ENCODE data around the gene KANK4.
"Not testable (repeated sequence)": the region's sequence is repeated elsewhere in the genome, so short reads cannot be mapped to it uniquely, and the experiment has no call there.

The KANK4 gene

DNA sequence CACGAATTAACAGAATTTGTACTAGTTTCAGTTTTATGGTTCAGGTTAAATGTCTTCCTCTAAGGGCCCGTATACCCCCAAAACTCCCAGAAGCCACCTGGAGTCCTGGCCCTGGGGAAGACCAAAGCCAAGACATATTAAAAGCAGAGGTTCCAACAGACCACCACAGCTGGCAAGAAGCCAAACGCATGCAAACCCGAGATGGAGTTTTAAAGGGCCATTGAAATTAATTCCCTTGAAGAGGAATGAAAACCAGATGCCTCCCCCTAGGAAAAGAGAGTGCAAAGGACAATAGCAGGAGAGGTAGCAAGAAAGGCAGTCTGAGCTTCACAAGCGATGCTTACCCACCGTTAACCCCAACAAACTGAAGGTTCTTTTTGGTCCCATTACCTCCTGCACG lies 48.1 kb downstream of the KANK4 start:
- DNase-seq: no peak

DNA sequence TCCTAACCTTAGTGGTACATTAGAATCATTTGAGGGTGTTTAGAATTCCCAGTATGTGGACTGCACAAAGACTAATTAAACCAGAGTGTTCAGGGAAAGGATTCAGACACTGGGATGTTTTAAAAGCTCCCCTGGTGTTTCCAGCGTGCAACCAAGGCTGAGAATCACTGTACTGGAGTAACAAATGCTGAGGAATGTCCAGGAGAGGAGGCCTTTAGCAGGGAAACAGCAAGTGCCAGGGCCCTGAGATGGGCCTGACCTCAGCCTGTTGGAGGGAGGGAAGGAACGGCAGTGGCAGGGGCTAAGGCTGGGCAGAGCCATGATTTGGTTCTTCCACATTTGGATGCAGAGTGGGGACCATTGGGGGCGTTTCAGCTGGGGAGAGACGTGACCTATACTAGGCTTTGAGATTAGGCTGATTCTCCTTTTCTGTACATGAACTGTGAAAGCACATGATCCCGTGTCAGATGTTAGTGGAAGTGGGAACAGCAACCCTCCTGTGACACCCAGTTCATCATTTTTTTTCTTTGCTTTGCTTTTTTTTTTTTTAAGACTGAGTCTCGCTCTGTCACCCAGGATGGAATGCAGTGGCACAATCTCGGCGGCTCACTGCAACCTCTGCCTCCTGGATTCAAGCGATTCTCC lies 49.3 kb downstream of the KANK4 start:
- no peak for DNase-seq

DNA sequence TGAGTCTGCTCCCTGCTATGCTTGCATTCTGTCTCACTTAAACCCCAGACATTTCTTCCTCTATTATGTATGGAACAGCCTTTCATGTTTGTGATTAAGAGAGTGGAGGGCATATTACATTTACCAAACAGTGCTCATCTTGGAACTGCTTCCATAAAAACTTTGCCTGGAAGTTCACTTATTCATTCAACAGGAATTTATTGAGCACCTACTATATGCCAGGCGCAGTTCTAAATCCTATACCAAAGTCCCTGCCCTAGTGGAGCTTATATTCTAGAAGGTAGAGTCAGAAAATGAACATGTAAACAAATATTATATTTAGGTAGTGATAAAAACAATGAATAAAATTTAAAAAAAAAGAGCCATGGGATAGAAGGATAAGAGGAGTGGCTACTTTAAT lies 49.8 kb downstream of the KANK4 start:
- DNase-seq: no peak

DNA sequence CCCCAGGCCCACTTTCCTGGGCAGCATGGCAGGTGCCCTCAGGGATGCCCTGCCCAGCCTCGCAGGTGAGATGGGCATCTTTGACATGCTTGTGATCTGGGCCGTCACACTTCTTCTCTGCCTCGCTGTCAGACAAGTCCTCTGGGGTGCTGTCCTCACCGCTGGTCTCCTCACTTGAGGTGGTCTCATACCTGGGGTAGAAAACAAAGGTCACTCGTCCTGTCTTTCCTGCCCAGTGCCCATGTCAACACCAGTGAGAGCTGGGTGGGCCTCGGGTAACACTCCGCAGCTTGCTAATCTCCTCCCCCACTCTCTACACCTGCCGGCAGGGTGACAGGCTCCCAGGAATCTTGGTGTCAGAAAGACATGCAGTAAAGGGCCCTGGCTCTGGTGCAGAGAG lies 50.9 kb downstream of the KANK4 start:
- DNase-seq: no peak

DNA sequence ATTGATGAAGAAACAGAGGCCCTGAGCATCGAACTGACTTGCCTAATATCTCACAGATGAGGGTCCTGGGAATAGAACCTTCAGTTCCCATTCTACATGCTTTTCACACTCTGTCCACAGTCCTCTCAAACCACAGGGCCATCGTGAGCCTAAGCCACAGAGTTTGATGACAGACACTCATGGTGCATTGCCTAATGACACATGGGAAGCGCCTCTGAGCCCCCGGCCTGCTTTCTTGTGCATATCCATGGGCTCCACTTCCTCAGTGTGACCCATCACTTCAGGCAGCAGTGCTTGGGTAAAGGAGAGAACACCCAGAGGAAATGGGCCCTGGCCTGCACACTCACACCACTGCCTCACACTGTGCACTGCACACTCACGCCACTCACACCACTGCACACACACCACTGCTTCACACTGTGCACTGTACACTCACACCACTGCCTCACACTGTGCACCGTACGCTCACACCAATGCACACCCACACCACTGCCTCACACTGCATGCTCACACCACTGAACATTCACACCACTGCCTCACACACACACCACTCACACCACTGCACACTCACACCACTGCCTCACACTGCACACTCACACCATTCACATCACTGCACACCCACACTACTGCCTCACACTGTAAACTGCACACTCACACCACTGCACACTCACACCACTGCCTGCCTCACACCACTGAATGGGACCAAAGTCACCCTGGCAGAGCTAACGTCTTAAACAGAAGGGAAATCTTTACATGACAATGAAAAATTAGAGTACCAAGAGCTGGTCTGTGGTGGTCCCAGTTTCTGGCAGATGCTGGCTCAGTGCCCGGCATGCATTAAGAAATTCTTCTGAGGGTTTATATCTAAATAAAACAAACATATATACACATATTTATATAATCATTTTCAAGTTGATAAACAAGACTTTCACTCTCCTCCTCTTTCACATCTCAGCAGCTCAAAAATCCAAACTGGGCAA lies 53.0 kb downstream of the KANK4 start:
- no peak for DNase-seq

DNA sequence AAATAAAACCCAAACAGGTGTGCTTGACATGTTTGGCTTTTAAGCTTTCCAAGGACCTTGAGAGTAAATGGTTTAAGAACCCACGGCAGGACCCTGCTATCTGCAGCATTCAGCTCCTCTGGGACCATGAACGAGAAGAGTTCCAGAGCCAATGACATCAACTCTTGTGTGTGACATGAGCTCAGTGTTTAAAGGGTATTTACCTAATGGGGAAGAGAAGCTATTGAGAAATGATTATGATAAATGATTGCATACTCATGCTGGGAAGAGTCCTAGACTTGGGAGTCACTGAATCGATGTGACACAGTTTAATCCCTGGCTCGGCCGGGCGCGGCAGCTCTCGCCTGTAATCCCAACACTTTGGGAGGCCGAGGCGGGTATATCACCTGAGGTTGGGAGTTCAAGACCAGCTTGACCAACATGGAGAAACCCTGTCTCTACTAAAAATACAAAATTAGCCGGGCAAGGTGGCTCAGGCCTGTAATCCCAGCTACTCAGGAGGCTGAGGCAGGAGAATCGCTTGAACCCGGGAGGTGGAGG lies 55.4 kb downstream of the KANK4 start:
- DNase-seq: no peak

DNA sequence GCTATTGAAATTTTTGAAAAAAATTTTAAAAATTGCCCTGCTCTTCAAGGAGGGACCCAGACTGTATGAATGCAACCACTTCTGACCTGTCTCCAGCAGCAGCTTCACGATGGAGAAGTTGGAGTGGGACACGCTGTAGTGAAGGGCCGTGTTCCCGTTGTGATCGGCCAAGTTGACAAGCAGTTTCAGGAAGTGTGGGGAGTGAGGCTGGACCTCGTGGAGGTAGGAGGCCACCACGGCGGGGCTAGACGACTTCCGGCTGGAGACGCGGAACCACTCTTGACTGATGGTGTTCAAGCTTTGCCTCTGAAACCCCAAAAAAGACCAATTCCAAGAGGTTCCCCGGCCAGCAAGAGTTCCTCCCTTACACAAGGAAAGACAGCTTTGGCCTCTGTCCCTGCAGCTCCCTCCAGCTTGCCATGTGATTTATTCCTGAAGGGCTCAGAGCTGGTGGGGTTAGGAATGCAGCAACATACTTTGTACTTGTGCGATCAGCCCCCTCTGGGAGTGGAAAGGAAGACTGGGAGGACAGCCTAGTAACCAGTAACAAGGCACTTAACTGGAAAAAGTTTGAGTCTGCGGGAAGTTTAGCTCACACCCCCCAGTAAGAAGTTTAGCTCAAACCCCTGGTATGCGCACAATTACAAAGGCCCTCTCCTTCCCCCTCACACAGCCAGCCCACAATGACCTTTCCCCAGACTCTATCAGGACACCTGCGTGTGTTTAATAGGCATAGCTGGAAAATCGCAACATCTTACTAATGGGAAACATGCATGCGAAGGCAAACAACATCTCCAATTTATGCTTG lies 56.0 kb downstream of the KANK4 start:
- no peak for DNase-seq

DNA sequence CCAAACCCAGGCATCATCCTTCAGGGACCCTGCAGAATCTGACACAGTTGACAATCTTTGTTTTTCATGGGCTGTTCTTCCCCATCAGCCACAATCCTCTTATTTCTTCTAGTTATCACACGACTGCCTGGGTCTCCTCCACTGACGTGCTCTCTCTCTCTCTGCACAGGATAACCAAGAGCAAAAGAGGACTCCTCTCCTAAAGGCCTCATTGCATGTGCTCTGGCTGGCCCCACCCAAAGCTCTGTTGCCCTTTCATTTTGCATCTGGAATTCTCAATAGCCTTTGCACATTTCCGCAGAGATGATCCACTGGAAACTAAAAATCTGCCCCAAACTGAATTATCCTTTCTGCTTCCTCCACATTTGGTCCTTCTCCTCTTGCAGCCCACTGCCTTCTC lies 58.5 kb downstream of the KANK4 start:
- DNase-seq: no peak

DNA sequence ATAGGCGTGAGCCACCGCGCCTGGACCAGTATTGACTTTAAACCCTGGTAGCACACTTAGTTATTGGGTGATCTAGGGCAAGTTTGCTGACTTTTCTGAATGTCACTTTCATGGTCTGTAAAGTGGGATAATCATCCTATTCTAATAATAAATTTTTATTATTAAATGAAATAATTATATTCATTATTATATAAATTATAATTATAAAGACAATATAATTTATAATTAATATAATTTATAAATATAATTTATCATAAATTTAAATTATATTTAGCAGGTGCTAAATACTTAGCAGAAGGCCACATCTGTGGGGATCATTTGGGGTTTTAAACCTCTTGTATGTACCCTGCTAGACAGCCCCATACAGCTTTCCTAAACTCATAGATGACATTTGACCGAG lies 59.7 kb downstream of the KANK4 start:
- DNase-seq: no peak

DNA sequence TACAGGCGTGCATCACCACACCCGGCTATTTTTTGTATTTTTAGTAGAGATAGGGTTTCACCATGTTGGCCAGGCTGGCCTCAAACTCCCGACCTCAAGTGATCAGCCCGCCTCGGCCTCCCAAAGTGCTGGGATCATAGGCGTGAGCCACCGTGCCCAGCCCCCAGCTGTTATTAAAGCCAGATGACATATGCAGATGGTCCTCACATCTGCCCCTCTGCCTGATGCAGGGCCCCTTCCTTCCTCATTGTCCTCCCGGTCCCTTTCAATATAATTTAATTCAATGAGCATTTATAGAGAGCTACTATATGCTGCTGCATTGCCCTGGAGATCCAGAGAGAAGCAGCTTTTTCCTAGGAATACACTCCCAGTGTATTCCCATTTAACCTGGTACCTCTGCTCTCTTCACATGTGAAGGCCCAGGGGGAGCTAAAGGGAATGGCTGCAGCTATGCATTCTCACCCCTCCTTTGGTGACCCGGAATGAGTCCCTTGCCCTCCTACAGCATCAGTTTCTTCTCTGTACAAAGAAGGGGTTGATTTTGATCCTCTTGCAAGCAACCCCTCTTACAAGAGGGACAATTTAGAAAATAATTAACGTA lies 69.0 kb downstream of the KANK4 start:
- no peak for DNase-seq

DNA sequence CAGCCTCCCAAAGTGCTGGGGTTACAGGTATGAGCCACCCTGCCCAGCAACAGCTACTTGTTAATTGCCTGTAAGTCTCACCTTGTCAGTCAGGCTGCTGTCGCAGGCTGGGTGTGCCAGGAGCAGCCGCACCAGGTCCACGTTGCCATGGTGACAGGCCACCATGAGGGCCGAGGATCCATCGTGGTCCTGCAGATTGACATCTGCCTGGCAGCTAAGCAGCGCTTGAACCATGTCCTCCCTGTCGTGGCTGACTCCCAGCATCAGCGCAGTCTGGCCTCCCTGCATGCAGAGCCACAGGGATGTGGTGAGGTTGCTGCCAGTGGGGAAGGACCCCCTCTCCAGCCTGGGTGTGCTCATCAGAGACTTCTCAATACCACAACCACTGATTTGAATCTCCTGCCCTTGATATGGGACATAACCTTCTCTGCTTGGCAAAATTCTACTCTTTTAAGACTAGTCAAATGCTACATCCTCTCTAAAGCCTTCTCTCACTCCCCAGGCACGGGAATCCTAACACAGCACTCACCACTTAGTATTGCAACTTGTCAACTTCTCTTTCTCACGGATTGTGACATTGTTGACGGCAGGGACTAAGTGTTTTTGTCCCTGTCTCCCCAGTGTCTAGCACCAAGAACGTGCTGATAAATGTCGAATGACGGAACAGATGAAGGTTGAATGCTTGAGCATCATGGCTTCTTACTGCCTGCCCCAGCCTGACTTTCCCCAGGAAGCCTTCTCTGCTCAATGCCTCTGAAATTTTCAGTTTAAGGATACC lies 71.7 kb downstream of the KANK4 start:
- no peak for DNase-seq

DNA sequence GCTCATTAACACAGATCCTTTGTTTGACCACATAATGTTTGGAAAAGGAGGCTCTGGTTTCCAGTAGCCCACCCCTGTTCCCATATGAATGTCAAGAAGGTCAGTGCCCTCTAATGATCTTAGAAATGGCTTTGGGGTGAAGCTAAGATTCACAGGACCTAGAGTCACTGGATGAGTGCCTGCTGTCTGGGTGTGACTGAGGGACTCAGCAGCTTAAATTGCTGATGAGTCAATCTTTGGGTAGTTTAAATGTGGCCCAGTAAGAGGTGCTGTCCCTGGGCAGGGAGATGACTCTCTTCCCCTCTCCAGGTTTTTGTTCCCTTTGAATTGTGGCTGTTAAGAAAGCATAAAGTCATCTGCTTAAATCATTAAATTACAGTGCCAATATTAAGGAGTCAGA lies 74.0 kb downstream of the KANK4 start:
- no peak for DNase-seq

DNA sequence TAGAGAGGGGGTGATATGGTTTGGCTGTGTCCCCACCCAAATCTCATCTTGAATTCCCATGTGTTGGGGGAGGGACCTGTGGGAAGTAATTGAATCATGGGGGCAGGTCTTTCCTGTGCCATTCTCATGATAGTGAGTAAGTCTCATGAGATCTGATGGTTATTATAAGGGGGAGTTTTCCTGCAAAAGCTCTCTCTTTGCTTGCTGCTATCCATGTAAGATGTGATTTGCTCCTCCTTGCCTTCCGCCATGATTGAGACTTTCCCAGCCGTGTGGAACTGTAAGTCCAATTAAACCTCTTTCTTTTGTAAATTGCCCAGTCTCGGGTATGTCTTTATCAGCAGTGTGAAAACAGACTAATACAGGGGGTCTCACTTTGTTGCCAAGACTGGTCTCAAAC lies 74.9 kb downstream of the KANK4 start:
- DNase-seq: not testable (repeated sequence)

DNA sequence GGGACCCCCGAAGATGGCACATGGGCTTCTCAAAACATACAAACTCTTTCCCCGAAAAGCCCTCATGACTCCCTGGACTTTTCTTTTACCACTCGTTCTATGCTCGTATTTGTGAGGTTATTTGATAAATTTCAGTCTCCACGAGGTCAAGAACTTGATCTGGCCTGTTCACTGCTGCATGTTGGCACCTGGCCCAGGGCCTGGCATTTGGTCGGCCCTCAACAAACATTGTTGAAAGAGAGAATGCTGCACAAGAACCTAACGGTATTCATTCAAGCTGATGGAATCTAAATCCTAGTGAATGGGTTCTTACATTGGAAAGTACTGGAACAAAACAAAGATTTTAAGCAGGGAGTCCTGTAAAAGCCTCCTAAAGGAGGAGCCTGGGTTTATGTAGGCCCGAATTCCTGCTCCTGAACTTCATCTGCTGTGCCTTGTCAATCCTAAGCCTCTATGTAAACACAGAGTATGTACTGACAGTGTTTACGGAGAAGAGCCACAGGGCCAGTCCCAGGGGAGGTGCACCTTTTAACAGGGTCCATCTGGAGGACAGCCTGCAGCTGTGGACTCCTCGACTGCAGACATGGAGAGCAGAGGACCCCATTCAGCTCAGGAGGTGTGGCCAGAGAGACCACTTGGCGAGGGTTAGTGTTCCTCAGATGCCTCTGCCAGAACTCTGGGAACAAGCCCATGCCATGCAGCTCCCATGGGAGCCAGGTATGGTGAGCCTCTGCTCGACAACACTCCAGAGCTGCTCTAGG lies 77.7 kb downstream of the KANK4 start:
- DNase-seq: no peak

DNA sequence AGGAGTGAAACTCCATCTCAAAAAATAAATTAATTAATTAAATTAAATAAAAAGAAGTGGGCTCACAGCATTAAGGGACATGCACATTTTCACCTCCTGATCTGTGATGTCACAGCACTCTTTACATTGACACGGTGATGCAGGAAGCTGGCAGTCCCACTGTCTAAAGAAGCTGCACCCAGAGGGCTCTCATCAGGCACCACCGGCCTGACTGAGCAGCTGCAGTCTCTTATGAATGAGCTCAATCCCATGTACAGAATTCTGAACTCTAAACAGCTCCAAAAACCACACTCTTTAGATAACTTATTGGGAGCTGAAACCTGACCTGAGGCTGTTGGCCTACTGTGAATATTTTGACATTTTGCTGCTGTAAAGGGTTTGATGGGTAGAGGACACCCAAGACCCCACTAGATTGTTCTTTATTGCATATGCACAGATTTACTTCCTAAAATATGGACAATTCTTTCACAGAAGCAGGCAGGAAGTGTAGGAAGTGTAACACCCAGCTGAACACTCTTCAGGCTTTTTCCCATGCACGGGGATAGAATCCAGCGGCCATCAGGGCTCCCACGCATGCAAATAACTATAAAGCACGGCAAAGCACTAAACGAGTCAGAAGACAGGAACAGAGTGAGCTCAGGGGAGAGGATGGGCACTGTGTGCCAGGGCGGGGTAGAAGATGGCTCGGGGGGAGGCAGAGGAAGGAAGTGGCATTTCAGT lies 78.4 kb downstream of the KANK4 start:
- no peak for DNase-seq

DNA sequence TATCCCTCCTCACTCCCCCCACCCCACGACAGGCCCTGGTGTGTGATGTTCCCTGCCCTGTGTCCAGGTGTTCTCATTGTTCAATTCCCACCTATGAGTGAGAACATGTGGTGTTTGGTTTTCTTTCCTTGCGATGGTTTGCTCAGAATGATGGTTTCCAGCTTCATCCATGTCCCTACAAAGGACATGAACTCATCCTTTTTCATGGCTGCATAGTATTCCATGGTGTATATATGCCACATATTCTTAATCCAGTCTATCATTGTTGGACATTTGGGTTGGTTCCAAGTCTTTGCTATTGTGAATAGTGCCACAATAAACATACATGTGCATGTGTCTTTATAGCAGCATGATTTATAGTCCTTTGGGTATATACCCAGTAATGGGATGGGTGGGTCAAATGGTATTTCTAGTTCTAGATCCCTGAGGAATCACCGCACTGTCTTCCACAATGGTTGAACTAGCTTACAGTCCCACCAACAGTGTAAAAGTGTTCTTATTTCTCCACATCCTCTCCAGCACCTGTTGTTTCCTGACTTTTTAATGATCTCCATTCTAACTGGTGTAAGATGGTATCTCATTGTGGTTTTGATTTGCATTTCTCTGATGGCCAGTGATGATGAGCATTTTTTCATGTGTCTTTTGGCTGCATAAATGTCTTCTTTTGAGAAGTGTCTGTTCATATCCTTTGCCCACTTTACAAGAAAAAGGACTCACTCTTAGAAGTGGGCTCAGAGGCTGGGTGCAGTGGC lies 79.4 kb downstream of the KANK4 start:
- DNase-seq: not testable (repeated sequence)

DNA sequence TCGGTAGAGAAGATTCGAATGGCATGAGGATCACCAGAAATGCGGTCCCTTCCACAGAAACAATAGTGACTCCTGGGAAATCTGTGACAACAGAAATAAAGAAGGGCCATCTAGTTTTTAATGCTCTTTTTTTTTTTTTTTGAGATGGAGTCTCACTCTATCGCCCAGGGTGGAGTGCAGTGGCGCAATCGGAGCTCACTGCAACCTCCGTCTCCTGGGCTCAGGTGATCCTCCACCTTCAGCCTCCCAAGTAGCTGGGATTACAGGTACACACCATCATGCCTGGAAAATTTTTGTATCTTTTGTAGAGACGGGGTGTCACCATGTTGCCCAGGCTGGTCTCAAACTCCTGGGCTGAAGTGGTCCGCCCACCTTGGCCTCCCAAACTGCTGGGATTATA lies 80.7 kb downstream of the KANK4 start:
- no peak for DNase-seq

DNA sequence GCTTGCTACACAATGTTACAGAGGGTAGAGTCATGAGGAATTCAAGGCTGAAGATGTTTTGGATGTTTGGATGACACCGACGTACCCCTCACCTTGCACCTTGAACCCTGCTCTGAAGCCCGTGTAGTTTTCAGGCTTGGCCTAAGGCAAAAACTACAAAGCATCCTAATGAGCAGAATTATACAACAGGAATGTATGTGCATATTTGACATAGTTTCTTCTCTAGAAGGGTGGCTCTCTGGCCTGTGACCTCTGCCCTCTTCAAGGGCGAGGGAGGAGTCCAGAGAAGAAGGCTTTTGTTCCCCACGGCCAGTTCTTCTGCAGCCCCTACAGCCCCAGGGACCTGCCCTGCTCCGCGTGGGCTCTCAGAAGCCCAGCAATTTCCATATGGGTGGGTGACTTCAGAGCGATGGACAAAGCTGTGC lies 81.3 kb downstream of the KANK4 start:
- DNase-seq: no peak

DNA sequence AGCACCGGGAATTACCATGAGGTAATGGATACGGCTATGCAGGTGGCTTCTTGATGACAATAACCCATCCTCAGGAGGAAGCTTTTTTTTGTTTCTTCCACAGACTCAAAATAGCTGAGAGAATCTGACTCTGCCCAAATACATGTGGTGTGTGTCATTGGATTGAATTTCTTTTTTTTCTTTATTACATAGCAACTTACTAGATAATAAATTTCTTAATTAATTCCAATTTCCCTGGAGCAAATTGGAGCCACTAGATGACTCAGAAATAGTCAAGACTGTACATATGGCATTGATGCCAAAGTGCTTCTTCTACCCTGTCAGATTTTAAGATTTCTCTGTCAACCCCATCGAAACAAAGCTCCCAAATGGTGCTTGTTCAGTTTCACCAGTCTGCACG lies 81.9 kb downstream of the KANK4 start:
- DNase-seq: no peak

DNA sequence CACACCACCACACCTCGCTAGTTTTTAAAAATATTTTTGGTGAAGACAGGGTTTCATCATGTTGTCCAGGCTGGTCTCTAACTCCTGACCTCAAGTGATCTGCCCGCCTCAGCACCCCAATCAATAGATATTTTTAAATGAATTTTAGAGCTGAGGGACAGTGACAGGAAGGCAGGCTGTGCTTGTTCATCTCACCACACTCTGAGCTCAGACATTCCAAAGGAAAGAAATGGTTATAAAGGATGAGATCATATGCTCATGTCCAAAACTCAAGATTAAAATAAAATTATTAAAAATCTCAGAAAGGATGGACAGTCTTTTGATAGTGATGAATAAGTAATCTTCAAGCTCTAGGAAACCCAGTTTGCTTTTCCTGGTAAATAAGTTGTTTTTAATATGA lies 83.7 kb downstream of the KANK4 start:
- no peak for DNase-seq
